Activated T-cell treated with anti-CD3 and anti-CD28 coated beads, Interleukin-2, amount 50 U/mL, for 4 hours (primary cell): Measurements from ENCODE around the gene NINJ2. TPM values are rescaled to one million over a fixed set of nuclear protein-coding genes. Genes with fewer than 3 reads are reported as not detected.

Source experiments
- ATAC-seq, 2 donors: fragments of 200-7000 bp; cut with Tn5 transposase; one replicate each; pipeline ENCODE4 v1.10.0; 2021
- DNase-seq: peaks from one replicate; pipeline ENCODE4 v3.0.0-alpha.2; 2020
- H3K27me3 Mint-ChIP-seq: one replicate; pipeline ENCODE4 v1.8.0; 2021; ENCODE audit warnings: low read depth, mixed read lengths
- H3K36me3 Mint-ChIP-seq: one replicate; pipeline ENCODE4 v1.8.0; 2022; ENCODE audit warnings: mixed read lengths; ENCODE audit not compliant: insufficient read depth
- H3K4me1 Mint-ChIP-seq: one replicate; pipeline ENCODE4 v1.8.0; 2021; ENCODE audit warnings: low read depth, mixed read lengths
- H3K4me3 Mint-ChIP-seq: one replicate; pipeline ENCODE4 v1.8.0; 2021; ENCODE audit warnings: mild to moderate bottlenecking, moderate library complexity, mixed read lengths
- H3K9me3 Mint-ChIP-seq: one replicate; pipeline ENCODE4 v1.8.0; 2021; ENCODE audit warnings: mixed read lengths
- total RNA-seq, 3 donors: library from RNA; stranded (reverse); gene quantifications; one replicate each; pipeline ENCODE4 v1.2.1, GENCODE V29; 2021

NINJ2 gene
- total RNA-seq, 3 donors from 2014 or later, result 2.6 to 3.7 (median 2.7) TPM

DNA sequence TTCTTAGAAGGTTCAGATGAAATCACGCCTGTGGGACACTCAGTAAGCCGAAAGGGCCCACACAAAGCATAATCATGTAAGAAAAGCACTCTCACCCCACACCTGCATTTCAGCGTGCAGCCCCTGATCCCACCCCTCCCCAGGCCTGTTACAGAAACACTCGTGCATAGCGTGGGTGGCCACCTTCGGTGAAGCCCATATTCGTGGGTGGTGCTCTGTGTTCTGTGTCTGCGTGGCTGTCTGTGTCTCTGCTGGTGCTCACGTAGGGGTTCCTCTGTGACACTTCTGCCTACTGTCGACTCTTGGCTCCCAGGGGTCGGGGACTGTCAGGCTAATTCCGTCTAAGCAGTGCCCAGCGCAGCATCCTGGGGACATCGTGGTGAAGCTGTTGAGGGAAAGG, 129.5 kb downstream of the NINJ2 start:
- Mint-ChIP-seq H3K27me3 (no peaks in the 10 kb centered on the region), H3K4me1 (peaks cover 2% of the 10 kb centered on the region), H3K4me3 (no peak overlapping the region), H3K36me3 (no peaks in the 10 kb centered on the region), H3K9me3 (peaks cover 9% of the 10 kb centered on the region)
- no peak for ATAC-seq
- DNase-seq, result no peak

DNA sequence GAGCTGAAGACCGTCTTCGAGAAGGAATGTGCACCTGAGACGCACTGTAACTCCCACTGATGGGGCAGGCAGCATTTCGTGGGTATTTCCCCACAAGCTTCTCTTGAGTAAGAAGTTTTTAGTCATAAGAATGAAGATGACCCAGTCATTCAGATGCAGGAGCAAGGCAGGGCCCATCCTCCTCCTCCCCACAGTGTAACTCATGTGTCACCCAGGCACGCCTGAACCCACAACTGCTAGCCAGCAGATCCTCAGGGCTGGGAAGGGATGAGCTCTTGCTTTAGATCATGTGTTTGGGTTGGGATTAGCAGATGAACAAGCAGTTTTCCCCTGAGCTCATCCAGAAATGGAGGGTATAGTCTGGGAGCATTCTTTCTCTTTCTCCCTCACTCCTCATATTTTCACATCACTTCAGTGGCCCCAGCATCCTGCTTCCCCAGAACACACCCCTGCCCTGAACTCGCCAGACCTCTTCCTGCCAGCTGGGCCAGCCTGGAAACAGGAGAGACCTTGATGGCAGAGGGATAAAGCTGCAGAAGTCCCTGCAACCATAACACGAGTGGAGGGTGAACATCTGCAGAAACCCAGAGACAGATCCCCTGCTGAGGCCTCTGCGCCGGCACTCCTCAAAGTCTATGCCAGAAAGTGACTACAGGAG, 130.2 kb downstream of the NINJ2 start:
- Mint-ChIP-seq H3K4me1 (no peaks in the 10 kb centered on the region), H3K27me3 (no peaks in the 10 kb centered on the region), H3K9me3 (peaks cover 9% of the 10 kb centered on the region), H3K4me3 (no peak overlapping the region), H3K36me3 (no peaks in the 10 kb centered on the region)
- no peak for DNase-seq
- no peak for ATAC-seq

DNA sequence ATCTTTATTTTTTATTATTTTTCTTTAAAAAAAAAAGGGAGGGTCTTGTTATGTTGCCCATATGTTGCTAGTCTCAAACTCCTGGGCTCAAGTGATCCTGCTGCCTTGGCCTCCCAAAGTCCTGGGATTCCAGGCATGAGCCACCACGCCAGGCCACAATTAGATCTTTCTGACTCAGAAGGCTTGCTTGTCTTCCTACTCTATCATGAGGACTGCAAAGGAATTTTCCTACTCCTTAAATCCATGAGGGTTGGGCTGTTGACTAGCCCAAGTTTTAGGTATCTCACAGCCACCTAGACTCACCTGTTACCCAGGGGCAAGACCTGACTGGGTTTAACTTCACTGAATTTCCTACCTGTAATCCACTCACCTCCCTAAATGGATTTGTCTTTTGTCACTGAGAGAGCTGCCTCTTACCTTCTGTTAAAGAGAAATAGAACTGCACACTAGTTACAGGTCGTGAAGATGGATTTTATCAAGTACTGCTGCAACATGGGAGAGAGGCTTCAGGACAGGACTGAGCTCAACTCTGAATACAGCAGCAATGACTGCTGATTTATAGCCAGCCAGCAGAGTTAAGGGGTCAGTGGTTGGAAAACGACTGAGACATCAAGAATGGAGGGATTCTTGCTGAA, 131.2 kb downstream of the NINJ2 start:
- H3K9me3 Mint-ChIP-seq, result peaks cover 9% of the 10 kb centered on the region
- H3K4me3 Mint-ChIP-seq, result no peak overlapping the region
- H3K27me3 Mint-ChIP-seq, result no peaks in the 10 kb centered on the region
- no peaks in the 10 kb centered on the region for H3K4me1 Mint-ChIP-seq
- no peaks in the 10 kb centered on the region for H3K36me3 Mint-ChIP-seq
- DNase-seq (no peak), ATAC-seq (no peak)

GRCh38 chr12:530821-531220, 132.4 kb downstream of the NINJ2 start:
- DNase-seq, result no peak
- no peak overlapping the region for H3K4me3 Mint-ChIP-seq

GRCh38 chr12:530308-530707, 132.9 kb downstream of the NINJ2 start:
- DNase-seq (no peak), ATAC-seq (no peak)
- no peaks in the 10 kb centered on the region for H3K4me1 Mint-ChIP-seq
- H3K27me3 Mint-ChIP-seq, result no peaks in the 10 kb centered on the region
- peaks cover 9% of the 10 kb centered on the region for H3K9me3 Mint-ChIP-seq
- no peak overlapping the region for H3K4me3 Mint-ChIP-seq
- H3K36me3 Mint-ChIP-seq, result no peaks in the 10 kb centered on the region

More at GRCh38 chr12:530821-531220, 132.4 kb downstream of the NINJ2 start:
- Mint-ChIP-seq H3K36me3 (no peaks in the 10 kb centered on the region), H3K27me3 (no peaks in the 10 kb centered on the region), H3K4me1 (no peaks in the 10 kb centered on the region), H3K9me3 (peaks cover 9% of the 10 kb centered on the region)
- no peak for ATAC-seq

DNA sequence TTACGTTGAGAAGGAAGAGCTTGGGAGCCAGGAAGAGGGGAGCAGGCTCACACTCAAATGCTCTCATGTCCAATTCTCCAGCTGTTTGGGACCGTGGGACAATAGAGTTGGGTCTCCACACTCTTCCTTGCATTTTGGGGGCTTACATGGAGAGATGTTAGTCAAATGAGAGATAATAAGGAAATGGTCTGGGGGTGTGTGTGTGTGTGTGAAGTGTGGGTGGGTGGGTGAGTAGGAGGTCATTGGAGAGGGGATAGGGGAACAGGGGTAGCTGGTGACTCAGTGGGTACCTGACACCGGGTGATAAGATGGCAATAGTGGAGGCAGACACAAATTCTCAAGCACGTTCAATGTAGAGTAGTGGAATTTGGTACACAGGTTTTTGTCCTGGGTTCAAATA, 135.5 kb downstream of the NINJ2 start:
- ATAC-seq (no peak), DNase-seq (no peak)
- Mint-ChIP-seq H3K36me3 (no peaks in the 10 kb centered on the region), H3K9me3 (peaks cover 9% of the 10 kb centered on the region), H3K4me1 (no peaks in the 10 kb centered on the region), H3K4me3 (no peak overlapping the region), H3K27me3 (no peaks in the 10 kb centered on the region)

GRCh38 chr12:527241-527640, 136.0 kb downstream of the NINJ2 start:
- Mint-ChIP-seq H3K36me3 (no peaks in the 10 kb centered on the region), H3K9me3 (peaks cover 7% of the 10 kb centered on the region), H3K27me3 (no peaks in the 10 kb centered on the region), H3K4me1 (no peaks in the 10 kb centered on the region), H3K4me3 (no peak overlapping the region)
- DNase-seq, result no peak
- no peak for ATAC-seq

DNA sequence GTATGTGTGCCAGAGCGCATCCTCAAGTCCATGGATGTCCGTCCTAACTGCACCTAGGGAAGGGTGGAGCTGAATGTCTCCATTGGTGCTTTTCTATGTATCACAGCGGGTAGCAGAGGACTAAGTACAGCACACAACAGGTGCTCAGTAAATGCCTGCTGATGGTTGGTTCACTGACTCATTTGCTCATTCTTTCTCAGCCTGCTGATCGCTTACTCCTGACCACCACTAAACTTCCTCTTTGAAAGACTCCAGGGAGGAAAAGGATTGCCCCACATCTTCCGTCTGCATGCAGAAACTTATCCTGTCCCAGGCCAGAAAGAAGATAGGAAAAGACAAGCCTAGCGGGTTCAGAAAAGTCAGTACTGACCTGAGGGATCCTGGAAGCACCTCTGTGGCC, 137.2 kb downstream of the NINJ2 start:
- Mint-ChIP-seq H3K9me3 (peaks cover 3% of the 10 kb centered on the region), H3K4me1 (no peaks in the 10 kb centered on the region), H3K36me3 (no peaks in the 10 kb centered on the region), H3K27me3 (no peaks in the 10 kb centered on the region), H3K4me3 (no peak overlapping the region)
- DNase-seq (no peak), ATAC-seq (no peak)

DNA sequence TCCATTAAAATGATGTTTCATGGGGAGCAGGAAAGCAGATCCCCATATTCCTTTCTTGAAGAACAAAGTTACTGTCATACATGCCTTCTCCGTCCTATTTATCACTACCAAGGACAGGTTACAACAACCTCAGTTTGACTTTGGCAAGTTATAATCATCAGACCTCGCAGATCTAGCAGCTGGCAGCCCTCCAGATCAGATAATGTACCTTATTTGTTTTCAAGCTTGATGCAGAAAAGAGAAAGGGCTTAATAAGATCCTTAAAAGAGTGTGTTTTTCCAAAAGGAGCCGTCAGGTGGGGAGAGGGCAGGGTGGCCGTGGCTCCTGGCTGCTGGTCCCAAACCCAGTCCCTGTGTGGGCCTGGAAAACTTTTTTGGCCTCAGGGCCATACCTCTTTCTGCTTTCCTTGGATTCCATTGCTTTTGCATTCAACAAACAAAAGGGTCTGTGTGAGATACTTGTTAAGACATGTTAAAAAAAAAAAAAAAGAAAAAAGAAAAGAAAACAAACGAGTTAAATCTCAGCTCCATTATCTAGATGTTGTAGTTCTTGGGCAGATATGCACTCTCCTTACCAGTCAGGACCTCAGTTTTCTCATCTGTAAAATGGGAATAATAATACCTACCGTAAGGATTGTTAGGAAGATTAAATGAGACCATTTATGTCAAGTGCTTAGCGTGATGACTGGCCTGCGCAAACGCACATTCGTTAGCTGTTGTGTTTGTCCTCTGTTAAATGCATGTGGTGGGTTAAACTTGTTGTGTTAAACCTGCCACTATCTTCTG, 138.9 kb downstream of the NINJ2 start:
- Mint-ChIP-seq H3K36me3 (no peaks in the 10 kb centered on the region), H3K9me3 (peaks cover 3% of the 10 kb centered on the region), H3K4me3 (no peak overlapping the region), H3K4me1 (no peaks in the 10 kb centered on the region), H3K27me3 (peaks cover 6% of the 10 kb centered on the region)
- ATAC-seq (no peak), DNase-seq (no peak)

GRCh38 chr12:522692-523378, 140.4 kb downstream of the NINJ2 start:
- Mint-ChIP-seq H3K27me3 (peaks cover 6% of the 10 kb centered on the region), H3K4me3 (no peak overlapping the region), H3K4me1 (no peaks in the 10 kb centered on the region), H3K36me3 (no peaks in the 10 kb centered on the region), H3K9me3 (no peaks in the 10 kb centered on the region)
- ATAC-seq, result no peak
- no peak for DNase-seq

DNA sequence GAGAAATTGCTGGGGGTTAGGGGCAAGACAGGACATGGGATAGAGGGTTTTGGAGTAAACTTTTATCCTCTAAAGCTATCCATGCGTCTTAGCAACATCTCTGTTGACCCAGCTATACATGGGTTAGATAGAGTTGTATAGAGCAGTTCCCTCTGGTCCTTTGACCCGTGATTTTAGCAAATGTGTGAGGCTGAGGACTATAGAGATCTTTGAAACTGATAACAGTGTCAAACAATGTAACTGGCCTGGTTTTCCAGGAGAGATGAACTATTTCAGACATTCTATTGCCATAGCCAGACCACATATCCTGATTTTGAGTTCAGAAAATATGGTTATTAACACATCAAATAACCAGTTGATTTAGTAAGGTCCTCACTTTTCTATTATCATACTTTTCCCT, 143.1 kb downstream of the NINJ2 start:
- no peaks in the 10 kb centered on the region for H3K36me3 Mint-ChIP-seq
- DNase-seq (no peak), ATAC-seq (no peak)
- H3K27me3 Mint-ChIP-seq, result peaks cover 6% of the 10 kb centered on the region
- no peak overlapping the region for H3K4me3 Mint-ChIP-seq
- H3K9me3 Mint-ChIP-seq, result no peaks in the 10 kb centered on the region
- H3K4me1 Mint-ChIP-seq, result no peaks in the 10 kb centered on the region

GRCh38 chr12:517538-517937, 145.7 kb downstream of the NINJ2 start:
- no peak for DNase-seq
- no peaks in the 10 kb centered on the region for H3K36me3 Mint-ChIP-seq
- H3K4me3 Mint-ChIP-seq, result no peak overlapping the region
- H3K27me3 Mint-ChIP-seq, result peaks cover 12% of the 10 kb centered on the region
- no peaks in the 10 kb centered on the region for H3K9me3 Mint-ChIP-seq
- no peak for ATAC-seq
- no peaks in the 10 kb centered on the region for H3K4me1 Mint-ChIP-seq
